GM21619 (cell line): ENCODE data around the gene MAPK8.
A peak's percentile ranks its signal among the peaks of the same experiment; 100 is the strongest.

ENCODE experiments used
- ATAC-seq: cut with Tn5 transposase; IDR thresholded peaks from one replicate; pipeline ENCODE4 v1.9.1; 2021; ENCODE audit not compliant: unreplicated experiment

MAPK8 gene

DNA sequence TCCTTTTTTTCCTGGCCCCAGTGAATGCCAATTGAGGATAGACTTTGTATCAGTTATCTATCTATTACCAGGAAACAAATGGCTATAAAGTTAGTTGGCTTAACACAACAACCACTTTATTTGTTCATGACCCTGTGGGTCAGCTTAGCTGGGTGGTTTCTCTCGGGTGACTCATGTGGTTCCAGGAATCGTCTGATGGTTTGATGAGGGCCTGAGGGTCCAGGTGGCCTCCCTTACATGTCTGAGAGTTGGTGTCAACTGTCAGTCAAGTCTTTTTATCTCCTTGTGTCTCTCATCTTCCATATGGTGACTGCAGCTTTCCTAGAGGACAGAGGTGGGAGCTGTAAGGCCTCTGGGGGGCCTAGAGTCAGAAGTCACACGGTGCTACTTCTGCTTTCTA lies 15.3 kb upstream of the MAPK8 start:
- ATAC-seq, result no peak

DNA sequence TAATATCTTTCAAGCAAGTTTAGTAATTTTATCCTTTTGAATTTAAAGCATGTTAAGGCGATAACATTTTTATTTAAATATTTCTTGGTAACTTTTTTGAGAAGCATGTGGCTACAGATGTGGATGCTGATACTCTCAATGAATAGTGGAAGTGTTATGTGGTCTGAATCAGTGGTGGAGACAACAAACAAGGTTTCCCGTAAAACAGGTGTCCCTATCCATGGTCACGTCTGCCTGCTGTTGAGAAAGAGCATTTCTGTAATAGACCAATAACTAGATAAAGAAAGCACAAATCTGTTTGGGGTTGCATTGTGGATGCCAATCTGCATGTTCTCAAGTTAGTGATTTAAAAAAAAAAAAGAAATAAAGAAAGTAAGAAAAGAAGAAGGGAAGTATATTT lies 13.9 kb upstream of the MAPK8 start:
- ATAC-seq, result no peak

DNA sequence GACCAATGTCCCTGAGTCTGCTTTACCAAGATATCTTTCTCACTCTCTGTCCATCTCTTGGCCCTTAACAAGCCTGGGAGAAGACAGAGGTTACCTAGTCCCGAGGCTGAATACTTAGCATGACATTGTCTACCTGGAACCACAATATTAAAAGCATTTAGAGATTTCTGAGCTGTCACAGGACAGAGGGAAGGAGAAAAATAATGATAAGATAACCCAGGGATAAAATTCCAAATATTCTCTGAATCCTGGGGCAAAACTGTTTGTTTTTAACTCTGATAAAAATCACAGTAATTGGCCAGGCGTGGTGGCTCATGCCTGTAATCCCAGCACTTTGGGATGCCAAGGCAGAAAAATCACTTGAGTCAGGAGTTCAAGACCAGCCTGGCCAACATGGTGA lies 12.0 kb upstream of the MAPK8 start:
- no peak for ATAC-seq

DNA sequence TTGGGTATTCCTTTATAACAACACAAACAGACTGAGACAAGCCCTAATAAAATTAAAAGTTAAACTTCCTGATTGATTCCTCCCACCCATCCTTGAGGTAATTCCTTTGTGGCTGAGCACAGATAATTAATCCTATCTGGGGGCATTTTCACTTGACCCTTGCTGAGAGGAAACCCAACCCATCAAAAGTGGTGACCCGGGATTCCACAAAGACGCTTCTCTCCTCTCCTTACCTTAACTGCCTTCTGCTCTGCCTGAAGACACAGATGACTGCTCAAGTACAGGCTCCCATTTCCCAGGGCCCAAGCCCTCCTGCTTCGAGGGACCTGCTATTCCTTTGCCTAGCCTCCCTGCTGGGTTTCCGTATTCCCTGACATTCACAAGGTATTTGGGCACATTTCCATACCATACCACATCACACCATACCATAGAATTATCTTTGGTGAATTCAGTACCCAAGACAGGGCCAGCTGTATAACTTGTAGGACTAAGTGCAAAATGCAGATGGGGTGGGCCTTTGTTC lies 9.8 kb upstream of the MAPK8 start:
- ATAC-seq, result no peak

- no peak for ATAC-seq
Measured at GRCh38 chr10:48299066-48299465, 7.4 kb upstream of the MAPK8 start.

GRCh38 chr10:48299692-48300091 lies 6.8 kb upstream of the MAPK8 start:
- ATAC-seq, result no peak

DNA sequence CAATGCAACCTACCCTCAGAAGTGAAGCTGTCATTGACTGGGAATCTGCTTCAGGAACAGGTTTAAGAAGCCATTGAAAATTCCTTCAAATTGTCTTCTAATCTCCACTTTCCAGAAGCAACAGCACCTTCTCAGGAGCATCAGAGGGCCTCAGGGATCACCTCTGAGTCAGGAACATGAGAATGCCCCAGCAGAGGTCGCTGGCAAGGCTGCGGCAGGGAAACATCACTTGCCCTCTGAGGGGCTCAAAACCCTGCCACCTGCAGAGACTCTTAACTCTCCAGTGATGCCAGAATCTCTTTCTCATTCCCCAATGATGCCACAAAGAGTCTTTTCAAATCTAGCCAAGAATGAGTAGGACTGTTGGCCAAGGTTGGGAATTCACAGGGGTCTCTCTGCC lies 5.9 kb upstream of the MAPK8 start:
- ATAC-seq, result no peak

- no peak for ATAC-seq
Measured at GRCh38 chr10:48302515-48303476, 3.7 kb upstream of the MAPK8 start.

GRCh38 chr10:48305905-48306264 lies 592 bp upstream of the MAPK8 start:
- ATAC-seq, result no peak

- peak; percentile 32 for ATAC-seq
Measured at GRCh38 chr10:48306870-48307710, 613 bp downstream of the MAPK8 start.

DNA sequence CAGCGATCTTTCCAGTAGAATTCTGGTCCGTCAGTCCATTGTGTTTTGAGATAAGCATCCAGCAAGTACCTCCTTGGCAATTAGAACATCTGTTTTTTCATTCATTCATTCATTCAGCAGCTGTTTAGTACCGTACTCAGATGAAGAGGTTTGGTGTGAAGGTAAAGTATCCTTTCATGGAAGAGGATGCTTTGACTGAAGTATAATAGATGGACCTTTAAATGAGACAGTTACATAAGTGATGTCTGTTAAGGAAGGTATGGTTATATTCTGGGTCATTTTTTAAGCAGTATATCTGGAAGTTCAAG lies 1.2 kb downstream of the MAPK8 start:
- ATAC-seq, result no peak

GRCh38 chr10:48309711-48310226 lies 3.3 kb downstream of the MAPK8 start:
- no peak for ATAC-seq

GRCh38 chr10:48314107-48314506 lies 7.6 kb downstream of the MAPK8 start:
- no peak for ATAC-seq

DNA sequence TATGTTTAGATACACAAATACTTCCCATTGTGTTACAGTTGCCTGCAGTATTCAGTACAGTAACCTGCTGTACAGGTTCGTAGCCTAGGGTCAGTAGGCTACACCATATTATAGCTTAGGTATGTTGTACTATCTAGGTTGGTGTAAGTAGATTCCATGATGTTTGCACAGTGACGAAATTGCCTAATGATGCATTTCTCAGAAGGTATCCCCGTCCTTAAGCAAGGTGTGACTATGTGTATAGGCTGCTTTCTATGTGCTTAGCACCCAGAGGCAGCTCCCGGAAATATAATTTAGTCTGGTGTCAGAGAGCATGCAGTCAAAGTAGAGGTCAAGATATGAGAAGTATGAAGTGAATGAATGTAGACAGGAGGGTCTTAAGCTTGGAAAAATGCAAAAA lies 9.8 kb downstream of the MAPK8 start:
- ATAC-seq, result no peak

- no peak for ATAC-seq
Measured at GRCh38 chr10:48317321-48317990, 11.0 kb downstream of the MAPK8 start.

DNA sequence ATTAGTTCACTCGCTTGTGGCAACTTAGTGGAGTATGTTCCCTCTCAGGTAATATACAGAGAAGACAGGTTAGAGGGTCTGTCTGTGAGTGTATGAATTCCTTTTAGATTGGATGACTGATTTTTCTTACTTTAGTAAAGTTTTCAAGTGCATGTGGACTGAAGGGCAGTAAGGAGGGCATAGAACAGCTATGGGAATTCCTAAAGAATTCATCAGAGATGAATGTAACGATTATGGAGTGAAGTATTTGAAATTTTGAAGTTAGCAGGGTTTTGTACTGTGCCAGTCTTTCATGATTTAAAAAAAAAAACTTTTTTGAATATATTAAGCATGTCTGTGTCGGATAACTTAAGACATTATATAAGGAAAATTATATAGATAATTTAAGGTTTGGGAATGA lies 15.5 kb downstream of the MAPK8 start:
- ATAC-seq, result no peak

DNA sequence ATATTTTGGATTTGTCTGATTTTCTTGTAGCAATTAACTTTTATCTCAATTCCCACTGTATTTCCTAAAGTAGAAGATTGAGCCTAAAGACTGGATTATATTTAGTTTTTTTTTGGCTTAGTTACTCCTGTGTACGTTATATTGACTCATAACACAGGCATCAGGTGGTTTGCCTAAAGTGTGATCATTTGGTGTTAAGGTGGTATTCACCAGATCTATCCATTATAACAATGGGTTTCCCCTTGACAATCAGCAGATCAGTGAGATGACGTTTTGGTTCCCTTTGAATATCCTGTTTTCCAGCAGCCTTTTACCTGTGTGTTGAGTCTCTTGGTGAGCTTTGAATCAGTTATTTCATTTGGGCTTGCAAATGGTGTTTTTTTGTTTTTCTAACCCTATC lies 18.1 kb downstream of the MAPK8 start:
- ATAC-seq, result no peak

DNA sequence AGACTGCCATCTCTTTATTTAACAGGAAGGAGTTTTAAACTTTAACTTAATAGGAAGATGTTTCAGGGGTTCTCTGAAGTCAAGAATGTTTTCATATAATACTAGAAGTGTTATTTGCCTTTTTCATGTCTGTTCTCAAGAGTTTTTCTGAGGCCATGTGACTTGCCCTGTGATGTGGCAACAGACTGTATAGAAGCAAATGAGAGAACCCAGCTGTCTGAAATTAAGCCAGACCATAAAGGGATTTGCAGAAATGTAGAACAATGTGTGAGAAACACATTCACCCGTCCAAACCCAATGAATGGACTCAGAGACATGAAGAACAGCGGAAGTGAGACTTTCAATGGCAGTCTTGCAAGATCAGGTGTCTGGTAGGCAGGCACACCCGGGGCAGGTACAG lies 23.8 kb downstream of the MAPK8 start:
- no peak for ATAC-seq

GRCh38 chr10:48331436-48331835 lies 25.0 kb downstream of the MAPK8 start:
- ATAC-seq, result no peak

GRCh38 chr10:48332166-48332870 lies 25.8 kb downstream of the MAPK8 start:
- ATAC-seq, result no peak

DNA sequence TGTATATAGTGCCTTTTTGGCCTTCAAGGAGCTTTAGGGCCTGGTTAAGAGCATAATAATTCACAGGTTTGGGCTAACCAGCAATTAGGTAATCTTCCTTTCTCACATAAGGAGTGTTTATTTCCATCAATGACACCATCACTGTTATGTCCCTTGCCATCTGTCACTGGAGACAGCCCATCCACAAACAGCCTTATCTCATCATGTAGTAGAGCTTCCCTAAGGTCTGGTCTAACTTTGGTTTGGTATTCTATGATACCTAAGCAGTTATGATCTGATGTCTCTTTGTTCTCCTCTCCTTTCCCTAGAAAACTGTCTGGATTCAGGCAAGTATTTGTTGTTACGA lies 26.4 kb downstream of the MAPK8 start:
- no peak for ATAC-seq
